Gastroesophageal sphincter (tissue), 4 donors: ENCODE measurements around the gene CNBP. TPM values are rescaled to one million over a fixed set of nuclear protein-coding genes. Genes with fewer than 3 reads are reported as not detected.
"Not testable (repeated sequence)": the region's sequence is repeated elsewhere in the genome, so short reads cannot be mapped to it uniquely, and the experiment has no call there.

Source experiments
- ATAC-seq: fragments of 150-250 bp; one replicate; pipeline ENCODE4 v1.9.1; 2016; ENCODE audit warnings: mild to moderate bottlenecking, moderate library complexity
- H3K27ac ChIP-seq, 4 donors: fragments of 200-600 bp; sonication (generic) in 3 of 4; 1 replicate in 3 of 4; 2 replicates in 1 of 4; pipeline ENCODE4 v1.5.1; 2016 to 2019
- H3K27me3 ChIP-seq: fragments of 200-600 bp; sonication (generic); one replicate; pipeline ENCODE4 v1.5.1; 2019
- H3K36me3 ChIP-seq, 2 donors: fragments of 200-600 bp; sonication (generic); one replicate each; pipeline ENCODE4 v1.5.1; 2019; ENCODE audit warnings: control low read depth in 1 of 2
- H3K4me1 ChIP-seq, 3 donors: fragments of 200-600 bp; sonication (generic); 1 replicate in 2 of 3; 2 replicates in 1 of 3; pipeline ENCODE4 v1.5.1; 2016 to 2019; ENCODE audit warnings: control low read depth in 2 of 3
- H3K4me3 ChIP-seq, 2 donors: fragments of 200-600 bp; sonication (generic); one replicate each; pipeline ENCODE4 v1.5.1; 2019; ENCODE audit warnings: mild to moderate bottlenecking in 1 of 2, moderate library complexity in 1 of 2
- H3K9me3 ChIP-seq, 3 donors: fragments of 200-600 bp; sonication (generic); one replicate each; pipeline ENCODE4 v1.5.1; 2017 to 2019; ENCODE audit warnings: control low read depth in 2 of 3
- EP300 ChIP-seq: sonication (generic); formaldehyde crosslinking; IDR thresholded peaks from one replicate; pipeline ENCODE4 v1.6.1; 2017; ENCODE audit warnings: antibody characterized with exemption, mild to moderate bottlenecking
- POLR2A ChIP-seq, 2 donors: fragments of 450-650 bp; IDR thresholded peaks; one replicate each; pipeline ENCODE4 v1.6.1; 2017; ENCODE audit warnings: antibody characterized with exemption in 2 of 2, mild to moderate bottlenecking in 2 of 2, moderate library complexity in 1 of 2
- POLR2AphosphoS5 ChIP-seq: sonication (generic); formaldehyde crosslinking; IDR thresholded peaks from one replicate; pipeline ENCODE4 v1.6.1; 2017; ENCODE audit warnings: antibody characterized with exemption
- WGBS, 2 donors: methylation state at CpG; one replicate each; pipeline ENCODE4 v1.1.5; 2018; ENCODE audit warnings: low coverage in 1 of 2; 5-methylcytosine and 5-hydroxymethylcytosine counted together
- total RNA-seq, 4 donors: library from RNA; depleted of rRNA; stranded (reverse); fragments of >200 nt; gene quantifications; one replicate each; pipeline ENCODE4 v1.1.0, GENCODE V29; 2016
- TF ChIP-seq, protein P1 (sequence below), 4 experiments: fragments of 200-600 bp in 2 of 4; fragments of 450-650 bp in 2 of 4; sonication (generic) in 1 of 4; IDR thresholded peaks; one replicate each; pipeline ENCODE4 v1.5.1; 2017 to 2019; ENCODE audit warnings: antibody characterized with exemption in 4 of 4, mild to moderate bottlenecking in 2 of 4, moderate library complexity in 2 of 4

CNBP gene
- total RNA-seq, 4 donors from 2014 or later = 420 to 667 (median 590) TPM

- TF ChIP-seq POLR2AphosphoS5 = no peak
- no peak for TF ChIP-seq POLR2A (IDR thresholded peaks at IDR 0.05)
- TF ChIP-seq, protein P1, sequence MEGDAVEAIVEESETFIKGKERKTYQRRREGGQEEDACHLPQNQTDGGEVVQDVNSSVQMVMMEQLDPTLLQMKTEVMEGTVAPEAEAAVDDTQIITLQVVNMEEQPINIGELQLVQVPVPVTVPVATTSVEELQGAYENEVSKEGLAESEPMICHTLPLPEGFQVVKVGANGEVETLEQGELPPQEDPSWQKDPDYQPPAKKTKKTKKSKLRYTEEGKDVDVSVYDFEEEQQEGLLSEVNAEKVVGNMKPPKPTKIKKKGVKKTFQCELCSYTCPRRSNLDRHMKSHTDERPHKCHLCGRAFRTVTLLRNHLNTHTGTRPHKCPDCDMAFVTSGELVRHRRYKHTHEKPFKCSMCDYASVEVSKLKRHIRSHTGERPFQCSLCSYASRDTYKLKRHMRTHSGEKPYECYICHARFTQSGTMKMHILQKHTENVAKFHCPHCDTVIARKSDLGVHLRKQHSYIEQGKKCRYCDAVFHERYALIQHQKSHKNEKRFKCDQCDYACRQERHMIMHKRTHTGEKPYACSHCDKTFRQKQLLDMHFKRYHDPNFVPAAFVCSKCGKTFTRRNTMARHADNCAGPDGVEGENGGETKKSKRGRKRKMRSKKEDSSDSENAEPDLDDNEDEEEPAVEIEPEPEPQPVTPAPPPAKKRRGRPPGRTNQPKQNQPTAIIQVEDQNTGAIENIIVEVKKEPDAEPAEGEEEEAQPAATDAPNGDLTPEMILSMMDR (IDR thresholded peaks at IDR 0.05) = no peak
- no peak for TF ChIP-seq EP300
- WGBS, 2 donors = 50 to 78% methylated on average over 1 of the region's 1 CpG
- no peak for ATAC-seq
- no peaks in the 10 kb centered on the region for H3K9me3 ChIP-seq
- peak overlapping the region in 2 of 4 donors; percentile 3 to 43 for H3K27ac ChIP-seq
- H3K4me3 ChIP-seq = no peak overlapping the region
- H3K4me1 ChIP-seq = peaks cover 0 to 25% (median 3%) of the 10 kb centered on the region in 3 donors
- H3K27me3 ChIP-seq = no peaks in the 10 kb centered on the region
- H3K36me3 ChIP-seq = no peaks in the 10 kb centered on the region
Measured at GRCh38 chr3:129187857-129188256, 4.2 kb upstream of the CNBP start.

DNA sequence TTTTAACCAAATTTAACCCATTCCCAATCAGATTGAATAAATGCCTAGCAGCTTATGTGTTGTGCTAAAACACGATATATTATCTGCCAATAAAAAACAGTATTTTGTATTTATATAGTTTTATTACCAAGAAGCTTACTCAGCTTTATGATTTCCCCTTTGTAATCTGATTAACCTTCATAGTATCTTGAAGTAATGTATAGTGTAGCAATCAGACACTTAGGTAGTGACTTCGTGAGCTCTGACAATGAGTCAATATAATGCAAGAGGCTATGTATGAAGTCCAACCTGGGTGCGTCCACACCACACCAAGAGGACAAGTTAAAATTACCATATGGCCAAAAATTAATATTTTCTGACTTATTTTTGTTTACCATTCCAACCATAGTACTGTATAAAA, 2.1 kb upstream of the CNBP start:
- no peak overlapping the region for H3K4me3 ChIP-seq
- no peak overlapping the region for H3K27ac ChIP-seq
- peaks cover 0 to 40% (median 5%) of the 10 kb centered on the region in 3 donors for H3K4me1 ChIP-seq
- no peak for ATAC-seq
- no peak for TF ChIP-seq POLR2AphosphoS5
- TF ChIP-seq POLR2A (IDR thresholded peaks at IDR 0.05) = no peak
- no peak for TF ChIP-seq EP300
- TF ChIP-seq, protein P1 (IDR thresholded peaks at IDR 0.05) = no peak
- H3K9me3 ChIP-seq = no peaks in the 10 kb centered on the region
- H3K36me3 ChIP-seq = no peaks in the 10 kb centered on the region
- 80 to 83% methylated on average over 3 of the region's 3 CpGs for WGBS, 2 donors
- no peaks in the 10 kb centered on the region for H3K27me3 ChIP-seq

DNA sequence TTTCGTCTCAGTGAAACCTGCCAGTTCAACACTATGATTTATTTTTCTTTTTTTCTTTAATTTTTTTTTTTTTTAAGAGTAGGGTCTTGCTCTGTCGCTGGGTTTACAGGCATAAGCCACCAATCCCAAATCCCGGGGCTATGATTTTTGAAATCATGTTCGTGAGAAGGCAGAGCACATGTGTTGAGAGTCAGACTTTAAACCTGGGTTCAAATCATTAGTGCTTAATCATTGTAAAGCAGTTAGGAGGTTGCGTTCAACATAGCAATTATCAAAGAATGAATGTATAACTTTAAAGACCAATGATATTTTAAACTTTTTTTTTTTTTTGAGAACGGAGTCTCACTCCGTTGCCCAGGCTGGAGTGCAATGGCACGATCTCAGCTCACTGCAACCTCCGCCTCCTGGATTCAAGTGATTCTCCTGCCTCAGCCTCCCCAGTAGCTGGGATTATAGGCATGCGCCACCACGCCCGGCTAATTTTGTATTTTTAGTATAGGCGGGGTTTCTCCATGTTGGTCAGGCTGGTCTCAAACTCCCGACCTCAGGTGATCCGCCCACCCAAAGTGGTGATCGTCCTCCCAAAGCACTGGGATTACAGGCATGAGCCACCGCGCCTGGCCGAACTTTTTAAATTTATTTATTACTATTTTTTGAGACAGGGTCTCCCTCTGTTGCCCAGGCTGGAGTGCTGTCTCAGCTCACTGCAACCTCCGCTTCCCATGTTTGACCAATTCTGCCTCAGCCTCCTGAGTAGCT, 1.3 kb upstream of the CNBP start:
- H3K9me3 ChIP-seq, H3K27me3 ChIP-seq, ATAC-seq, H3K36me3 ChIP-seq: not testable (repeated sequence)
- peak overlapping the region in 3 of 4 donors; percentile 98 to 100 (median 99) for H3K27ac ChIP-seq
- H3K4me3 ChIP-seq = peak overlapping the region in 1 of 2 donors; percentile 96
- peaks cover 0 to 49% (median 11%) of the 10 kb centered on the region in 3 donors for H3K4me1 ChIP-seq
- WGBS, 2 donors = 69 to 83% methylated on average over 9 to 18 of the region's 20 CpGs

DNA sequence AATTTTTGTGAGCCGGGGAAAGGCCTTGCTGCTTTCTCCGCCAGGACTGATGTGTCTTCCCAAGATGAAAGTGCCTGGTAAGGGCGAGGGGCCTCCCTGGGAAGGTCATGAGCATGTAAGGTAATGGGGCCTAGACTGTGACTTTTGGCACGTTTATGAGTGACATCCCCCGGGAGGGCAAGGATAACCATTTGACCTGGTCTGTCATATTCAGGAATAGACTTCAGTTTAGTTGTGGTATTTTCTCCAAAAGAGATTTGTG, 631 bp upstream of the CNBP start:
- TF ChIP-seq, protein P1 (IDR thresholded peaks at IDR 0.05) = no peak
- no peak for TF ChIP-seq POLR2A (IDR thresholded peaks at IDR 0.05)
- no peak for TF ChIP-seq EP300
- no peak for TF ChIP-seq POLR2AphosphoS5
- Histone ChIP-seq H3K4me1 (peaks cover 0 to 55% (median 16%) of the 10 kb centered on the region in 3 donors), H3K27ac (peak overlapping the region; percentile 98 to 100 (median 100)), H3K27me3 (no peaks in the 10 kb centered on the region), H3K36me3 (no peaks in the 10 kb centered on the region), H3K4me3 (peak overlapping the region; percentile 90 to 96), H3K9me3 (no peaks in the 10 kb centered on the region)
- WGBS, 2 donors = 0% methylated on average over 2 to 3 of the region's 5 CpGs
- ATAC-seq = no peak

DNA sequence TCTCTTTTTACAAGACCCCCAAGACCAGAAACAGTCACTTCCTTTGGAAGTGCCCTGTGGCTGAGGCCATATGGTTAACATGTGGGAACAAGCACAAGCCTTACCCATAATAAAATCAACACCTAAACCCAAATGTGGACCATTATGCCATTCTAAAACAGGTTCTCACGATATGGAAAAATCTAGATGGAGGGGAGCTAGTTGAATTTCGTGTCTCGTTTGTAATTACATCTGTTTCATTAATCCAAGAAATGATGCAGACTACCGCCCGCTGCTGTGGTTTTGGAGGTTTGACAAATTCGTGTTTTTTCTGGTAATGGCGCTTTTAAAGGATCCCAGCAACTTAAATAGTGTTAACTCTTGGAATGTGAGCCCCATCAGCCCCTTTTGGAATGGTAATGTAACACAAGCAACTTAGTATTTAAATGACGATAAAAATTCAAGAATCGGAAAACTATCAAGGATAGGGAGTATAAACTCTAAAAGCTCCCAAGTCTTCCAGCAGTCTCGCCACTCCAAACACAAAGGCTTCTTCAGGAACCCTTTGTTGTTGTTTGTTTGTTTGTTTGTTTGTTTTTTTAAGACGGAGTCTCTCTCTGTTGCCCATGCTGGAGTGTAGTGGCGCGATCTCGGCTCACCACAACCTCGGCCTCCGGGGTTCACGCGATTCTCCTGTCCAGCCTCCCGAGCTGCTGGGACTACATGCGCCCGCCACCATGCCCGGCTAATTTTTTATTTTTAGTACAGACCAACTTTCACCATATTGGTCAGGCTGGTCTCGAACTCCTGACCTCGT, 1.1 kb downstream of the CNBP start:
- Histone ChIP-seq H3K27me3 (no peaks in the 10 kb centered on the region), H3K36me3 (peaks cover 0 to 15% of the 10 kb centered on the region in 2 donors), H3K9me3 (no peaks in the 10 kb centered on the region), H3K4me1 (peaks cover under 1 to 72% (median 31%) of the 10 kb centered on the region in 3 donors), H3K4me3 (peak overlapping the region; percentile 90 to 96), H3K27ac (peak overlapping the region; percentile 98 to 100 (median 100))
- no peak for ATAC-seq
- TF ChIP-seq POLR2A (IDR thresholded peaks at IDR 0.05) = peak in 1 of 2 donors; percentile 9
- TF ChIP-seq, protein P1 (IDR thresholded peaks at IDR 0.05) = no peak
- 0% methylated on average over 11 to 22 of the region's 24 CpGs for WGBS, 2 donors
